AG09309 (cell line): Measurements from ENCODE around the gene CCNH.

Experiments used
- DNase-seq: peaks from one replicate; pipeline ENCODE4 v3.0.0-alpha.2; 2010; ENCODE audit warnings: low read depth
- H3K4me3 ChIP-seq: 2 replicates; pipeline ENCODE4 v1.5.1; 2011; ENCODE audit warnings: mild to moderate bottlenecking, low read depth, low read length, moderate library complexity; ENCODE audit not compliant: control insufficient read depth
- TF ChIP-seq, protein P1 (sequence below): IDR thresholded peaks from 2 replicates; pipeline ENCODE4 v1.5.1; 2011; ENCODE audit warnings: mild to moderate bottlenecking, low read depth, low read length, inconsistent platforms; ENCODE audit not compliant: insufficient read depth, control insufficient read depth; ENCODE audit errors: missing control alignments

Gene CCNH

GRCh38 chr5:87421307-87421706 lies 8.6 kb upstream of the CCNH start:
- H3K4me3 ChIP-seq, result no peak overlapping the region
- TF ChIP-seq, protein P1, sequence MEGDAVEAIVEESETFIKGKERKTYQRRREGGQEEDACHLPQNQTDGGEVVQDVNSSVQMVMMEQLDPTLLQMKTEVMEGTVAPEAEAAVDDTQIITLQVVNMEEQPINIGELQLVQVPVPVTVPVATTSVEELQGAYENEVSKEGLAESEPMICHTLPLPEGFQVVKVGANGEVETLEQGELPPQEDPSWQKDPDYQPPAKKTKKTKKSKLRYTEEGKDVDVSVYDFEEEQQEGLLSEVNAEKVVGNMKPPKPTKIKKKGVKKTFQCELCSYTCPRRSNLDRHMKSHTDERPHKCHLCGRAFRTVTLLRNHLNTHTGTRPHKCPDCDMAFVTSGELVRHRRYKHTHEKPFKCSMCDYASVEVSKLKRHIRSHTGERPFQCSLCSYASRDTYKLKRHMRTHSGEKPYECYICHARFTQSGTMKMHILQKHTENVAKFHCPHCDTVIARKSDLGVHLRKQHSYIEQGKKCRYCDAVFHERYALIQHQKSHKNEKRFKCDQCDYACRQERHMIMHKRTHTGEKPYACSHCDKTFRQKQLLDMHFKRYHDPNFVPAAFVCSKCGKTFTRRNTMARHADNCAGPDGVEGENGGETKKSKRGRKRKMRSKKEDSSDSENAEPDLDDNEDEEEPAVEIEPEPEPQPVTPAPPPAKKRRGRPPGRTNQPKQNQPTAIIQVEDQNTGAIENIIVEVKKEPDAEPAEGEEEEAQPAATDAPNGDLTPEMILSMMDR, result no peak

GRCh38 chr5:87418506-87418905 lies 5.8 kb upstream of the CCNH start:
- TF ChIP-seq, protein P1, result no peak
- no peak for DNase-seq
- H3K4me3 ChIP-seq, result no peak overlapping the region

More at GRCh38 chr5:87421307-87421706, 8.6 kb upstream of the CCNH start:
- DNase-seq, result no peak

DNA sequence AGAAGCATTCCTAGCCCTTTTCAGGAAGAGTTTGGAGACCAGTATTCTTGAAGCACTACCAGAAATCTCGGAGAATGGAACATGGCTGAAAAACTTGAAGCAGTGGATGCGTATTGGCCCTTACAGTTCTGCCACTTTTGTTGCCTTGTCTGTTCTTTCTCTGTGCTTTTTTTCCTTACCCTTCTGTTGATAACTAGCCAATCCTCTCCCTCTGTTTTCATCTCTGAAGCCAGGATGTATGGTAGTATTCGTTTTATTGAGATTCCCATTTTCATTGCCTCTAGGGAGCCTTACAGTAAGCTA lies 564 bp upstream of the CCNH start:
- H3K4me3 ChIP-seq, result peak overlapping the region; percentile 67
- DNase-seq, result no peak
- TF ChIP-seq, protein P1, result no peak

DNA sequence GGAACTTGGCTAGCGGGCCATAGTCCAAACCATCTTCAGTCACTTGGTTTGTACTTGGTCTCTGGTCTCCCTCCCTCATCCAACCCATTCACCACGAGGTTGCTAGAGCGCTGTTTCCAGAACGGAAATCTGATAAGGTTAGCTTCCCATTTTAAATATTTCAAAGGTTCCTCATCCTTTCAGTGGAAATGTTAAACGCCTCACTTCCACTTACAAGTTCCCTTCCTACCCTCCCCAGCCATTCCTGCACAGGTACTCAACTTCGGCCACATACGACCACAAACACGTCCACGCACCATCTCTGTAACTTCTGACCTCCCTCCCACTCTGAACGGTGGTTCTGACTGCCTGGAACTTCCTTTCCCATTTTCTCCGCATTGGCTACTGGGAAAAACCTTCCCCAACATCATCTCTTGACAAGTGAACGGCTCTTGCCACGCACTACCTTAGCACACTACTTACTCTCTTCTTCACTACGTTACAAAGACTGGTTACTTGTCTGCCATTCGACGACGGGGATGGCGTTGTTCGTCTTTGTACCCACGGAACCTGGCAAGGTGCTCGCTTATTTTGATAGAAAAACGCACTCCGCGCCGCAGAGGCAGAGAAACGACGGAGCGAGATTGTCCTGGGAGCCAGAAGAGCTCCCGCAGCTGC lies 629 bp downstream of the CCNH start:
- peak overlapping the region; percentile 67 for H3K4me3 ChIP-seq
- no peak for DNase-seq
- TF ChIP-seq, protein P1, result no peak

GRCh38 chr5:87411586-87411972 lies 1.2 kb downstream of the CCNH start:
- TF ChIP-seq, protein P1, result no peak
- H3K4me3 ChIP-seq, result peak overlapping the region; percentile 67
- no peak for DNase-seq

DNA sequence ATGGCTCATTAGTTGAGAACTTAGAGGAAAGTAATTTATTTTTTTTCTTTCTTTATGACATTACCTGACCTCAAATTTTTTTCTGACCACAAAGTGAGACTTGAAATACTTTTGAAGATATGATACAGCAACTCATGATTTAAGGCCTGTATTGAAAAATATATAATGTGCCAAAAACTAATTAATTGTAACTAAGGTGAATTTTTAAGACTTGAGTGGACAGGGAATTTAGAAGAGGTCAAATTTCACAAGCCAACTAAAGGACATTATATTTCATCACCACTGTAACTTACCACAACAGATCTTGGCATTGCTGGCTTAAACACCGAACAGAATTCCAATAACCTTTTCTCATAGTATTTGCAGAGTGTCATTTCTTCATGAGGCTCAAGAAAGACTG lies 1.8 kb downstream of the CCNH start:
- H3K4me3 ChIP-seq, result no peak overlapping the region; the same call in 1 of the 2 replicates
- DNase-seq, result peak; percentile 93
- TF ChIP-seq, protein P1, result no peak

- TF ChIP-seq, protein P1, result no peak
- no peak for DNase-seq
- H3K4me3 ChIP-seq, result no peak overlapping the region
These were observed 4.5 kb downstream of the CCNH start for GRCh38 chr5:87408204-87408603.
